Bone marrow (tissue), 2 donors: Measurements from ENCODE around the gene ZDHHC17.
"Not testable (repeated sequence)": the region's sequence is repeated elsewhere in the genome, so short reads cannot be mapped to it uniquely, and the experiment has no call there.

Experiments
- DNase-seq, 2 donors: peaks; one replicate each; lab custom pipeline; 2025; lab: John Stamatoyannopoulos, UW

Gene ZDHHC17

GRCh38 chr12:76763746-76764675, at the start of gene ZDHHC17:
Gene ZDHHC17 (plus strand): TSS chr12:76764115. CDS start chr12:76764237, 122 bp downstream.
- peak; percentile 93 to 97 for DNase-seq

GRCh38 chr12:76714415-76714814, 49.5 kb upstream of the ZDHHC17 start:
- no peak for DNase-seq

GRCh38 chr12:76714861-76715260, 49.1 kb upstream of the ZDHHC17 start:
- DNase-seq, result no peak

GRCh38 chr12:76715332-76715731, 48.6 kb upstream of the ZDHHC17 start:
- DNase-seq, result no peak

- no peak for DNase-seq
Observed at GRCh38 chr12:76717314-76717713, 46.6 kb upstream of the ZDHHC17 start.

GRCh38 chr12:76719171-76720041, 44.5 kb upstream of the ZDHHC17 start:
- DNase-seq, result no peak

GRCh38 chr12:76720068-76720467, 43.8 kb upstream of the ZDHHC17 start:
- no peak for DNase-seq

- DNase-seq, result no peak
Observed at GRCh38 chr12:76726626-76727025, 37.3 kb upstream of the ZDHHC17 start.

- not testable (repeated sequence) for DNase-seq
Observed at GRCh38 chr12:76732188-76732587, 31.7 kb upstream of the ZDHHC17 start.

- not testable (repeated sequence) for DNase-seq
Observed at GRCh38 chr12:76737689-76738088, 26.2 kb upstream of the ZDHHC17 start.

GRCh38 chr12:76738824-76739579, 24.9 kb upstream of the ZDHHC17 start:
- no peak for DNase-seq

GRCh38 chr12:76739896-76740295, 24.0 kb upstream of the ZDHHC17 start:
- no peak for DNase-seq

- DNase-seq, result no peak
Observed at GRCh38 chr12:76740501-76740900, 23.4 kb upstream of the ZDHHC17 start.

GRCh38 chr12:76745343-76745742, 18.6 kb upstream of the ZDHHC17 start:
- no peak for DNase-seq

- no peak for DNase-seq
Observed at GRCh38 chr12:76746516-76746915, 17.4 kb upstream of the ZDHHC17 start.

GRCh38 chr12:76747245-76747644, 16.7 kb upstream of the ZDHHC17 start:
- no peak for DNase-seq

- no peak for DNase-seq
Observed at GRCh38 chr12:76755829-76756379, 8.0 kb upstream of the ZDHHC17 start.

GRCh38 chr12:76757694-76758093, 6.2 kb upstream of the ZDHHC17 start:
- no peak for DNase-seq

- no peak for DNase-seq
Observed at GRCh38 chr12:76762601-76762980, 1.3 kb upstream of the ZDHHC17 start.

- no peak for DNase-seq
Observed at GRCh38 chr12:76764856-76765255, 941 bp downstream of the ZDHHC17 start.

- no peak for DNase-seq
Observed at GRCh38 chr12:76765598-76765997, 1.7 kb downstream of the ZDHHC17 start.

- no peak for DNase-seq
Observed at GRCh38 chr12:76766161-76766560, 2.2 kb downstream of the ZDHHC17 start.
